Esophagus squamous epithelium (tissue), 5 donors: ENCODE data around the gene USP30. TPM values are rescaled to one million over a fixed set of nuclear protein-coding genes. Genes with fewer than 3 reads are reported as not detected.
A peak's percentile ranks its signal among the peaks of the same experiment; 100 is the strongest.

Experiments
- DNase-seq: peaks from one replicate; lab custom pipeline; 2025; lab: John Stamatoyannopoulos, UW
- H3K27ac ChIP-seq, 4 donors: fragments of 200-600 bp; sonication (generic); one replicate each; pipeline ENCODE4 v1.5.1; 2016 to 2019; ENCODE audit warnings: mild to moderate bottlenecking in 1 of 4
- H3K27me3 ChIP-seq, 4 donors: fragments of 200-600 bp; sonication (generic); 1 replicate in 3 of 4; 2 replicates in 1 of 4; pipeline versions ENCODE4 v1.5.1 to v1.6.0; 2017 to 2021; ENCODE audit warnings: antibody characterized with exemption in 1 of 4
- H3K36me3 ChIP-seq, 3 donors: fragments of 200-600 bp; sonication (generic); one replicate each; pipeline ENCODE4 v1.5.1; 2016 to 2019
- H3K4me1 ChIP-seq, 3 donors: fragments of 200-600 bp; sonication (generic); one replicate each; pipeline ENCODE4 v1.5.1; 2017 to 2019
- H3K4me3 ChIP-seq, 4 donors: fragments of 200-600 bp; sonication (generic); 1 replicate in 3 of 4; 2 replicates in 1 of 4; pipeline ENCODE4 v1.5.1; 2016 to 2019; ENCODE audit warnings: mild to moderate bottlenecking in 2 of 4, moderate library complexity in 1 of 4
- H3K9me3 ChIP-seq, 3 donors: fragments of 200-600 bp; sonication (generic); one replicate each; pipeline ENCODE4 v1.5.1; 2016 to 2019
- POLR2A ChIP-seq, 4 donors: fragments of 450-650 bp; IDR thresholded peaks; one replicate each; pipeline ENCODE4 v1.6.1; 2017; ENCODE audit warnings: antibody characterized with exemption in 4 of 4, mild to moderate bottlenecking in 4 of 4, moderate library complexity in 3 of 4
- WGBS, 2 donors: methylation state at CpG; one replicate each; pipeline ENCODE4 v1.1.5; 2018; 5-methylcytosine and 5-hydroxymethylcytosine counted together
- intact Hi-C: fragments of 100-400 bp; cut with DNase I; formaldehyde crosslinking; loops from one replicate; pipeline ENCODE4 v1.15.0; 2022
- total RNA-seq, 4 donors: library from RNA; depleted of rRNA; stranded (reverse); fragments of >200 nt; gene quantifications; one replicate each; pipeline ENCODE4 v1.1.0, GENCODE V29; 2016
- TF ChIP-seq, protein P1 (sequence below), 6 experiments: fragments of 450-650 bp in 4 of 6; fragments of 200-600 bp in 2 of 6; sonication (generic) in 2 of 6; IDR thresholded peaks; one replicate each; pipeline ENCODE4 v1.5.1; 2016 to 2019; ENCODE audit warnings: antibody characterized with exemption in 6 of 6, mild to moderate bottlenecking in 4 of 6, moderate library complexity in 4 of 6
- donor health status: DM: yes; HTN: yes; CAD: no.

USP30 gene
- total RNA-seq, 4 donors from 2014 or later = 6.3 to 13.0 (median 8.7) TPM

DNA sequence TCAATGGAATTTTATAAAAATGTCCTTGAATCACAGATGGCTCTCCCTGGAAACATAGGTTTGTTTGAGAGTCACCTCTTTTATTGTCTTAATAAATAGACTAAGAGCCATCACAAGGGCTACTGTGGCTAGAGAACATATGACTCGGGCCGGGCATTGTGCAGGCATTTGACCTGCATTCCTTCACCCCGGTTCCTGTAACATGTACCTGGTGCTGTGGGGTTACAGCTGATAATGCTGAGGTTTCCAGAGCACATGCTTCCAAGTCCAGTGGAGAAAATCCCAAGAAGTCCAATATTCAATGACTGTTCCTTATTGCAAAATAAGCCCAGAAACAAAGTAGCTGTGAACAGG is 63.0 kb downstream of the USP30 start:
- Histone ChIP-seq H3K36me3 (no peaks in the 10 kb centered on the region), H3K4me3 (peak overlapping the region in 1 of 4 donors; percentile 7), H3K4me1 (peaks cover 9 to 75% (median 40%) of the 10 kb centered on the region in 3 donors), H3K27ac (peak overlapping the region; percentile 33 to 95 (median 88)), H3K9me3 (no peaks in the 10 kb centered on the region), H3K27me3 (no peaks in the 10 kb centered on the region)
- TF ChIP-seq, protein P1, sequence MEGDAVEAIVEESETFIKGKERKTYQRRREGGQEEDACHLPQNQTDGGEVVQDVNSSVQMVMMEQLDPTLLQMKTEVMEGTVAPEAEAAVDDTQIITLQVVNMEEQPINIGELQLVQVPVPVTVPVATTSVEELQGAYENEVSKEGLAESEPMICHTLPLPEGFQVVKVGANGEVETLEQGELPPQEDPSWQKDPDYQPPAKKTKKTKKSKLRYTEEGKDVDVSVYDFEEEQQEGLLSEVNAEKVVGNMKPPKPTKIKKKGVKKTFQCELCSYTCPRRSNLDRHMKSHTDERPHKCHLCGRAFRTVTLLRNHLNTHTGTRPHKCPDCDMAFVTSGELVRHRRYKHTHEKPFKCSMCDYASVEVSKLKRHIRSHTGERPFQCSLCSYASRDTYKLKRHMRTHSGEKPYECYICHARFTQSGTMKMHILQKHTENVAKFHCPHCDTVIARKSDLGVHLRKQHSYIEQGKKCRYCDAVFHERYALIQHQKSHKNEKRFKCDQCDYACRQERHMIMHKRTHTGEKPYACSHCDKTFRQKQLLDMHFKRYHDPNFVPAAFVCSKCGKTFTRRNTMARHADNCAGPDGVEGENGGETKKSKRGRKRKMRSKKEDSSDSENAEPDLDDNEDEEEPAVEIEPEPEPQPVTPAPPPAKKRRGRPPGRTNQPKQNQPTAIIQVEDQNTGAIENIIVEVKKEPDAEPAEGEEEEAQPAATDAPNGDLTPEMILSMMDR (IDR thresholded peaks at IDR 0.05) = no peak
- TF ChIP-seq POLR2A (IDR thresholded peaks at IDR 0.05) = no peak
- WGBS, 2 donors = 68 to 73% methylated on average over 3 of the region's 3 CpGs
- DNase-seq = no peak
- intact Hi-C loops = loop anchor here (10.0 kb wide), 1 partner anchor 269 kb away; no protein-coding TSS in a partner anchor

DNA sequence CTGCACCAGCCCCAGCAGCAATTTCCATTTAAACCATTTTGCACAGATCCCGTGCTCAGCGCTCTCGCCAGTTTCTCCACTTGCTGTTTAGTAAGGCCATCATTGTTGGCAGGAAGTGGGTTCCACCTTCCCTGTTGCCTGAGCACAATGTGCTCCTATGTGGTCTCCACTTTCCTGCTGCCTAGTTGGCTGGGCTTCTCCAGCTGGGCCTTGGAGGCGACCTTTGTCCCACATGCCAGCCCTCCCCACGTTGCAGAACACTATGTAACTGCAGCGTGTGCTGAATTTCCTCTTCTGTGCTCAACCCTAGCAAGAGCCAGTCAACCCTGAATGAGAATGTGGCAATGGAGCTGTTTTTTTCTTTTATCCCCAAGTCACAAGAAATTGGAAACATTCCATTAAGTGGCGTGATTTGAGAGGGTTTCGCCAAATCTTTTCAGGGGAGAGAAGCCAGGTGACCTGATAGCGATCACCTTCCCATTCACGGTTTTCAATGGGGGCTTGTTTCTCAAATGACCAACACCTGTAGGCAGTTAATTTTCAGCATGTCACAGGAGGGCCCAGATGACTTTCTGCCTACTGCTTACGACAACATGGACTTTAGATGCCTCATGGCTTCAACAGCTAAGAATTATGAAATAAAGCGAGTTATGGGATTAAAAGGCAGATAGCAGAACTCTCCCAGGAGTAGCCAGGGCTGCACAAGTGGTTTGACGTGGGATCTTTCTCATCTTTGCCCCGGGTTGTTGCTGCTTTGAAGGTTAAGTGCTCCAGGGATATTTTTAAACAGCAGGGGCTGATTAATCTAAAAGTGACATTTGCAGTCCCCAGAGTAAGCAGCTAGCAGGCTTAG is 63.6 kb downstream of the USP30 start, which contains the start of gene ACACB:
ACACB (plus strand) TSS at position 830 of the 853 bp plus-strand sequence. CDS start 22,819 bp downstream, outside the sequence.
- H3K36me3 ChIP-seq = no peaks in the 10 kb centered on the region
- intact Hi-C loops = loop anchor here (10.0 kb wide), 1 partner anchor 269 kb away; no protein-coding TSS in a partner anchor
- H3K4me3 ChIP-seq = peak within 1 kb of the TSS in 1 of 4 donors; percentile 7
- H3K9me3 ChIP-seq = no peaks in the 10 kb centered on the region
- no peaks in the 10 kb centered on the region for H3K27me3 ChIP-seq
- WGBS, 2 donors = 66 to 75% methylated on average over 11 to 12 of the region's 14 CpGs
- H3K27ac ChIP-seq = peak within 1 kb of the TSS; percentile 56 to 95 (median 88)
- peaks cover 9 to 69% (median 39%) of the 10 kb centered on the region in 3 donors for H3K4me1 ChIP-seq
- no peak for DNase-seq
- TF ChIP-seq, protein P1 (IDR thresholded peaks at IDR 0.05) = no peak
- TF ChIP-seq POLR2A (IDR thresholded peaks at IDR 0.05) = no peak

DNA sequence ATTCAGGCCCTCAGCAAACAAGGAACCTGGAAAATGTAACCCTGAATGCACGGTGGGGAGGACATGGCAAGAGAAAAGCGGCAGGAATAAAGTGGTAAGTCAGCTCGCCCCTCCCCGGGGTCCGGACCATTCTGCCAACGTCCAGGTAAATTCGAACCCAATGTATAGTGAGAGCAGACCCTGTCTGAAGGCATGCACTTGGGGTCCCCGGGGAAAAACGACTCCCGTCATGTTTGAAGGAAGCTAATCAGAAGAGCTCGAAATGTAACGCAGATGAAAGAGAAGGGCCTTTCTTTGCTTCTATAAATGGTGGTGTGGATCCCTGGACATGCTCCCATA is 64.2 kb downstream of the USP30 start:
- Histone ChIP-seq H3K9me3 (no peaks in the 10 kb centered on the region), H3K27me3 (no peaks in the 10 kb centered on the region), H3K4me1 (peaks cover 6 to 63% (median 39%) of the 10 kb centered on the region in 3 donors), H3K27ac (peak overlapping the region; percentile 56 to 95 (median 88)), H3K4me3 (peak overlapping the region in 1 of 4 donors; percentile 7), H3K36me3 (no peaks in the 10 kb centered on the region)
- TF ChIP-seq, protein P1 (IDR thresholded peaks at IDR 0.05) = no peak
- TF ChIP-seq POLR2A (IDR thresholded peaks at IDR 0.05) = no peak
- intact Hi-C loops = loop anchor here (10.0 kb wide), 1 partner anchor 268 kb away; no protein-coding TSS in a partner anchor
- WGBS, 2 donors = 68 to 82% methylated on average over 12 of the region's 12 CpGs
- no peak for DNase-seq

DNA sequence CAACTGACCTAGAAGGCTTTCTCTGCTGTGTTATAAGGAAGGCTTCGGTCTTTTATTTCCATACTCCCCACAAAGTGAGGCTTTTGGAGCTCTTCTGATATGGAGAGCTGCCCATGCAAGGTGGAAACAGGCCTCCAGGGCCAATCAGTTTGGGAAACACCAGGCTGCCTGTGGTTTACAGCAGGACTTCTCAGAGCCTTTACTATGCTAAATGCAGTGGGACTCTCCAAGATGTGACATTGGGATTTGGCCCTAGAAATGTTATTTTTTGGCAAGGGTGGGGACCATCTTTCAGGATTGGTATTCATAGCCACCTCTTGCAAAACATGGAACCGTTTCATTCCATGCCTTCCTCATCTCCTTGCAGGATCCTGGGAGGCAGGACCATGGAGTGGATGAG is 67.7 kb downstream of the USP30 start:
- H3K4me1 ChIP-seq = peaks cover 0 to 28% (median 17%) of the 10 kb centered on the region in 3 donors
- peak overlapping the region in 2 of 4 donors; percentile 9 to 23 for H3K27ac ChIP-seq
- 85 to 93% methylated on average over 1 of the region's 2 CpGs for WGBS, 2 donors

More for the DNA sequence above, 67.7 kb downstream of the USP30 start:
- DNase-seq = no peak
- Histone ChIP-seq H3K9me3 (no peaks in the 10 kb centered on the region), H3K4me3 (no peak overlapping the region), H3K36me3 (no peaks in the 10 kb centered on the region), H3K27me3 (no peaks in the 10 kb centered on the region)
- TF ChIP-seq, protein P1 (IDR thresholded peaks at IDR 0.05) = no peak
- TF ChIP-seq POLR2A (IDR thresholded peaks at IDR 0.05) = no peak
- intact Hi-C loops = no loop called here
